Astrocyte of the spinal cord (primary cell): Measurements from ENCODE around the gene STAC.
"Not testable (repeated sequence)": the region's sequence is repeated elsewhere in the genome, so short reads cannot be mapped to it uniquely, and the experiment has no call there.

Experiments used
- DNase-seq: peaks from one replicate; pipeline ENCODE4 v3.0.0; 2011; ENCODE audit warnings: low read depth, low spot score
- H3K4me3 ChIP-seq: 2 replicates; pipeline ENCODE4 v1.5.1; 2011; ENCODE audit warnings: low read depth, mild to moderate bottlenecking, low read length, moderate library complexity
- in situ Hi-C: cut with HindIII; loops from 2 replicates; pipeline ENCODE4 v1.10.0; 2017; ENCODE audit warnings: low sequenced_read_pairs
- TF ChIP-seq, protein P1 (sequence below): IDR thresholded peaks from 2 replicates; pipeline ENCODE4 v1.5.1; 2012; ENCODE audit warnings: low read depth, mild to moderate bottlenecking, low read length, inconsistent platforms

STAC gene

DNA sequence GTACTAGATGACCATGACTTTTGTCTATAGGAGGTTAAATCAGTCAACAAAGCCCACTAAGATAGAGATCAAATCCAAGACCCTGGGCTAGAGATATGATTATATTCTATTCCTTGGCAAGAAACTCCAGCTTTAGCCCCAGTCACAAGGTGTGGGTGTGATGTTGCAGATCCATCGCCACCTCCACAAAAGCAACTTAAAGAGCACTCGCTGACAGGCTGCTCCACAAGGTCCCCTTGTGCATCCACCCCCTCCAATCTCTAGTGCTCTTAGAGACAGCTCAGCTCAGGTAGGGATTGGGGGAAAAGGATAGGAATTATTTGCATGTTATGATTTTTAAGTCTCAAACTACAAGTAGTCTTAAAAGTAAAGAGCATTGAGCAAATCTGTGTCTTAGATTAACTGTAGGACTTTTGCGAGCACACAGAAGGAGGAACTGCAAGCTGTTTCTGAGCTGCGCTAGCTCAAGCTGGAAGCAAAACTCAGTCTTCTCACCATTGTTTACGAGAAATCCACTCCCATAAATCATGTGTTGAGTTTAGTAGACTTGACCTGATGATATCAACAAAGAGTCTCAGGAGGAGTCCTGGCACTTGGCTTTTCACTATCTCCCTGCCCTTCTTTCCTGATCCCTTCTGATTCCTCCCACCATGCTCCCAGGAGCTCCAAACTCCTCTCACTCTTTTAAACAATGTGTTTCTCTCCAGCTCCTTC, 177.6 kb downstream of the STAC start:
- DNase-seq, result no peak
- in situ Hi-C loops, result no loop called here
- TF ChIP-seq, protein P1, sequence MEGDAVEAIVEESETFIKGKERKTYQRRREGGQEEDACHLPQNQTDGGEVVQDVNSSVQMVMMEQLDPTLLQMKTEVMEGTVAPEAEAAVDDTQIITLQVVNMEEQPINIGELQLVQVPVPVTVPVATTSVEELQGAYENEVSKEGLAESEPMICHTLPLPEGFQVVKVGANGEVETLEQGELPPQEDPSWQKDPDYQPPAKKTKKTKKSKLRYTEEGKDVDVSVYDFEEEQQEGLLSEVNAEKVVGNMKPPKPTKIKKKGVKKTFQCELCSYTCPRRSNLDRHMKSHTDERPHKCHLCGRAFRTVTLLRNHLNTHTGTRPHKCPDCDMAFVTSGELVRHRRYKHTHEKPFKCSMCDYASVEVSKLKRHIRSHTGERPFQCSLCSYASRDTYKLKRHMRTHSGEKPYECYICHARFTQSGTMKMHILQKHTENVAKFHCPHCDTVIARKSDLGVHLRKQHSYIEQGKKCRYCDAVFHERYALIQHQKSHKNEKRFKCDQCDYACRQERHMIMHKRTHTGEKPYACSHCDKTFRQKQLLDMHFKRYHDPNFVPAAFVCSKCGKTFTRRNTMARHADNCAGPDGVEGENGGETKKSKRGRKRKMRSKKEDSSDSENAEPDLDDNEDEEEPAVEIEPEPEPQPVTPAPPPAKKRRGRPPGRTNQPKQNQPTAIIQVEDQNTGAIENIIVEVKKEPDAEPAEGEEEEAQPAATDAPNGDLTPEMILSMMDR, result no peak
- no peak overlapping the region for H3K4me3 ChIP-seq

DNA sequence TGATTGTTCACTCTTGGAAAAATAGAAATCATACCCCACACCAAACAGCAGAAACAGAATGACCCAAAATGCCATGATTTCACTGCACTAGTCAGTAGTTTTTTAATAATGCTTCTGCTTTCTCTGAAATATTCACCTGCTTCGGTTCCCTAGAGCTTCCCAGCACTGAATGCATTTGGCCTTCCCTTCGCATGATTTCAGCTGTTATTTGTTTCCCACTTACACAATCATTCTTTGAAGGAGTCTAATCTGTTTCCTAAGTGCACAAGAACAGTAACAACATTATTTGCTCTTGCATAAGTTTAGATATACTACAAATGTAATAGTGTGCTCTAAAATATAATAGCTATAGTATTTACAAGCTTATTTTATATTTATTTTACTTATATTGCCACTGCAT, 178.7 kb downstream of the STAC start:
- DNase-seq, result no peak
- no peak overlapping the region for H3K4me3 ChIP-seq
- in situ Hi-C loops, result no loop called here
- TF ChIP-seq, protein P1, result no peak

DNA sequence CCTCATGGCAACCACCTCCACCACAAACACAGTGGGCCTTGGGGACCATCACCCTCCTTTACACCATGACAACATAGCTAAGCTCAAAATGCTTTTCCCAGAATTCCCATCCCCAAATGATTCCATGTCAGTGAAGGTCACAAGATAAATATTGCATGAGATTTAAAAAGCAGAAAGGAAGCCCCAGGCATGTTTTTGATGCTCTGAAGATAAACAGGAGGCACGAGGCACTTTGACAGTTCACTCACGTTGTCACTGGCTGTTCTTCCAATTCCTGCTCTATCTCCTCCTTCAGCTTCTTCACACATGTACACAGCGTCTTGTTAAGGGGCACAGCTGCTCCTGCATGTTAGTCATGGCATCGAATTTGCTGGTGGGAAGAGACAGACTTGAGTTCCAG, 180.4 kb downstream of the STAC start:
- H3K4me3 ChIP-seq, result no peak overlapping the region
- TF ChIP-seq, protein P1, result no peak
- in situ Hi-C loops, result no loop called here
- no peak for DNase-seq

DNA sequence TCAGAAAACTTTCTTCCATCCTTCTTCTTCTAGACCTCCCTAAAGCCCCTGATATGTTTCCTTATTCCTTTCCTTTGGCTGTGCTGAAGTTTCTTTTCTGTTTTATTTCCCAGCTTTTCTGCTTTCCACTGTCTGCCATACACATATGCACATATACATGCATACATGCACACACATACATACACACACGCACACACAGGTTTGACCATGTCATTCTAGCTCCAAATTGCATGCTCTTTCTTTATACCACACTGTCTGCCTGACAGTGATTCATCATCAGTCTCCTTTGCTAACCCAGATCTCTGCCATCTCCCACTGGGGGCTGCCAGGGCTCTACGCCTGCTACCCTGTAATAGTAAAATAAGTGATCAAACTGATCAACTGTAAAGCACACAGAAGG, 181.3 kb downstream of the STAC start:
- in situ Hi-C loops, result no loop called here

DNA sequence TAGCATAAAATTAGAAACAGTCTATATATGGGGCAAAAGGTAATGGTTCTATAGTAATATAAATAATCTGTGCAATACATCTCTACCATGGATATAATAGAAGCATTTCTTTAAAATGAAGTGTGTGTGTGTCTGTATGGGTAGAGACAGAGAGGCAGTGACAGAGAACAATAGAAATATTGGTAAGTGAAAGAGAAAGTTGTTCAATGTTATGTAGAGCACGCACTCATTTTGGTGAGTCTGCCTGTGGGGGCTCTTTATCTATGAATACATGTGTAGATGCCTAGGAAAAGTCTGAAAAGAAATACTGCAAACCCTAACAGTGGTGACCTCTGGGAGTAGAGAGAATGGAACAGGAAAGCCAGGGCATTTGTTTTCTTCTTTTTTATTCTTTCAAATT, 182.6 kb downstream of the STAC start:
- no peak overlapping the region for H3K4me3 ChIP-seq
- TF ChIP-seq, protein P1, result no peak
- in situ Hi-C loops, result no loop called here
- DNase-seq, result no peak

More for the DNA sequence above, 181.3 kb downstream of the STAC start:
- TF ChIP-seq, protein P1, result no peak
- DNase-seq, result no peak
- no peak overlapping the region for H3K4me3 ChIP-seq

DNA sequence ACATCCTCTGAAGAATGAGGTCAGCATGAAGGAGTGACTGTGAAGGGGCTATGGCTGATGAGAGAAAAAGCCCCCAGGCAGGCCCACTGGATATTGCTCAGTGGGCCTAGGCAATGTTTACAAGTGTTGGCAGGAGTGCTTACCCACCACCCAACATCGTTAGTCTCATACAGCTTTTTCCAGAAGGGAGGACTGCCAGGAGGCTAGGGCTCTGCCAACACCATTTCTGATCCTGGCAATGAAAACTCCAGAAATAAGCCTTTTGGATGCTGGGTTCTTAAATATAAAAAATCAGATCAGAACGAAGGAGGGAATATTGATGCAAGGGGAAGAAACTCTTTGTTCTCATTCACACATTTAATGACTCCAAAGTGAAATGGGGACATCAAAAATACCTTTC, 194.9 kb downstream of the STAC start:
- no peak for DNase-seq
- in situ Hi-C loops, result no loop called here
- TF ChIP-seq, protein P1, result no peak
- H3K4me3 ChIP-seq, result no peak overlapping the region

DNA sequence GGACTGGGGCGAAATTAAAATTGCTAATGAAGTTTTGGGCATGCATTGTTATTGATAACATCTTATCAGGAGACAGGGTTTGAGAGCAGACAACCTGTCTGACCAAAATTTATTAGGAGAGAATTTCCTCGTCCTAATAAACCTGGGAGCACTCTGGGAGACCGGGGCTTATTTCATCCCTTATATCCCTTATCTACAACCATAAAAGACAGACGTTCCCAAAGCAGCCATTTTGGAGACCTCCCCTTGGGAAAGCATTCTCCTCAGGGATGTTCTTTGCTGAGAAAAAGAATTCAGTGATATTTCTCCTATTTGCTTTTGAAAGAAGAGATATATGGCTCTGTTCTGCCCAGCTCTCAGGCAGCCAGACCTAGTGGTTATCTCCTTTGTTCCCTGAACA, 198.1 kb downstream of the STAC start:
- DNase-seq, H3K4me3 ChIP-seq, in situ Hi-C loops: not testable (repeated sequence)
